Activated B cell treated with CpG ODN at 0.5 μM for 24 hours (primary cell): Measurements from ENCODE around the gene FALEC. TPM values are rescaled to one million over a fixed set of nuclear protein-coding genes. Genes with fewer than 3 reads are reported as not detected.

Experiments used
- ATAC-seq: fragments of 200-7000 bp; cut with Tn5 transposase; one replicate; pipeline ENCODE4 v1.10.0; 2021; ENCODE audit warnings: low read depth, mild to moderate bottlenecking, moderate library complexity
- CTCF ChIA-PET: fragments of 350-600 bp; sonication (Branson Sonifier 250); formaldehyde crosslinking; loops from one replicate; lab custom pipeline; 2021; ENCODE audit warnings: antibody characterized with exemption; lab: Charles Lee
- POLR2A ChIA-PET: fragments of 350-600 bp; sonication (Branson Sonifier 250); formaldehyde crosslinking; loops from one replicate; lab custom pipeline; 2021; ENCODE audit warnings: antibody characterized with exemption; lab: Charles Lee
- DNase-seq: peaks from one replicate; pipeline ENCODE4 v3.0.0; 2022
- H3K27ac Mint-ChIP-seq: one replicate; pipeline ENCODE4 v1.8.0; 2020; ENCODE audit warnings: mixed read lengths
- H3K27me3 Mint-ChIP-seq: one replicate; pipeline ENCODE4 v1.8.0; 2021; ENCODE audit warnings: mixed read lengths
- H3K36me3 Mint-ChIP-seq: one replicate; pipeline ENCODE4 v1.8.0; 2021; ENCODE audit warnings: low read depth, mixed read lengths
- H3K4me1 Mint-ChIP-seq: one replicate; pipeline ENCODE4 v1.8.0; 2021; ENCODE audit warnings: mixed read lengths
- H3K4me3 Mint-ChIP-seq: one replicate; pipeline ENCODE4 v1.8.0; 2020; ENCODE audit warnings: mild to moderate bottlenecking, mixed read lengths
- H3K9me3 Mint-ChIP-seq: one replicate; pipeline ENCODE4 v1.8.0; 2020; ENCODE audit warnings: mixed read lengths
- CTCF ChIP-seq: fragments of 200-600 bp; IDR thresholded peaks from one replicate; pipeline ENCODE4 v1.8.0; 2022; ENCODE audit warnings: antibody characterized with exemption, mild to moderate bottlenecking
- intact Hi-C: fragments of 100-400 bp; cut with micrococcal nuclease; formaldehyde crosslinking; loops from one replicate; pipeline ENCODE4 v1.15.1; 2024
- total RNA-seq: library from RNA; stranded (reverse); gene quantifications from 2 replicates; pipeline ENCODE4 v1.2.3, GENCODE V29; 2022

FALEC gene
- total RNA-seq, 1 donor from 2014 or later: 1.1 TPM

GRCh38 chr1:150574260-150575071 is 58.9 kb downstream of the FALEC start:
- peaks cover 76% of the 10 kb centered on the region for H3K4me1 Mint-ChIP-seq
- H3K27ac Mint-ChIP-seq: peak overlapping the region; percentile 85
- POLR2A ChIA-PET: interaction anchor here (0.9 to 14.3 kb wide), 3 partner anchors 9 to 55 kb away, joined by 3 to 1106 read pairs (median 6); partner anchors contain the start of gene ENSA
- DNase-seq (no peak), ATAC-seq (no peak)
- H3K4me3 Mint-ChIP-seq: peak overlapping the region; percentile 95
- no peaks in the 10 kb centered on the region for H3K9me3 Mint-ChIP-seq
- CTCF ChIA-PET: interaction anchor here (6.8 to 9.8 kb wide), 2 partner anchors 13 to 46 kb away, joined by 56 to 196 read pairs; no protein-coding TSS in a partner anchor
- H3K27me3 Mint-ChIP-seq: no peaks in the 10 kb centered on the region
- H3K36me3 Mint-ChIP-seq: peaks cover 87% of the 10 kb centered on the region
- TF ChIP-seq CTCF: no peak
- intact Hi-C loops: no loop called here

GRCh38 chr1:150575072-150575489 is 59.5 kb downstream of the FALEC start:
- ATAC-seq (no peak), DNase-seq (no peak)
- Mint-ChIP-seq H3K36me3 (peaks cover 81% of the 10 kb centered on the region), H3K9me3 (no peaks in the 10 kb centered on the region), H3K4me1 (peaks cover 74% of the 10 kb centered on the region), H3K4me3 (peak overlapping the region; percentile 95), H3K27me3 (no peaks in the 10 kb centered on the region), H3K27ac (peak overlapping the region; percentile 85)
- TF ChIP-seq CTCF: no peak
- ChIA-PET POLR2A (interaction anchor here (0.9 to 14.3 kb wide), 3 partner anchors 10 to 54 kb away, joined by 3 to 1106 read pairs (median 6); partner anchors contain the start of gene ENSA), CTCF (interaction anchor here (6.8 to 9.8 kb wide), 2 partner anchors 13 to 46 kb away, joined by 56 to 196 read pairs; no protein-coding TSS in a partner anchor)
- intact Hi-C loops: no loop called here

DNA sequence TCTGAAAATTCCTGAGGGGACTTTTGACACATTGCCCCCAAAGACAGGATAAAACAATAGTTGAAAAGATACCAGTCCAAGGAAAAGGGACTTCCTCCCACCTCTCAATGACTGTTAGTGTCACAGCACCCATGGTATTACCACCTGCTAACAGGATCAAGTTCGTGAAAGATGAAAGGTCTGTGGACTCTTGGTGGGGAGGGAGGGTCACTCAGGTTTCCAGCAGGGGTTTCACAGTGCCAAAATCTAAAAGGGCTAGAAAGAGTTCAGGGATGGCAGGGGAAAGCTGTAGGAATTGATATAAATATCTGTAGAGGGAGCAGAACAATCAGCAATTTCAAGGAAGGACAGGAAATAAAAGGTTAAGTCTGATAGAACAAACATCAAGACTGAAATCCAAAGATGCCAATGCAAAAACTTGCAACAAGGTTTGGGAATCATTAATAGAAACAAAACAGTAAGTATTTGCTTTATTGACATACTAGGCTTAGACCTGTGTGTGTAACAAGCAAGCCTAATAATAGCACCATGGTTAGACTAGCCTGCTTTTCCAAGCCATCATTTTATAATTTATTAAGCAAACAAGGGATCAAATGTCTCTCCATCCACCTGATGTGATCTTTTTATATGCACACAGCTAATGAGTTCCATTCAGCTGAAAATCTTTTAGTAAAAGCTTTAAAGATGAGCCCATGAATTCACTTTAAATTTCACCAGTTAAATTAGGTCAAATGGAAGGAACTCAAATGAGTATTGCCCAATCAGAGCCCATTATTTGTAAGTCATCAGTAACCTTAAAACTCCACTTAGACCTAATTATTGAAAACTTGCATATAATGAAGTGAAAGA is 60.2 kb downstream of the FALEC start:
- peak overlapping the region; percentile 85 for H3K27ac Mint-ChIP-seq
- peak overlapping the region; percentile 95 for H3K4me3 Mint-ChIP-seq
- H3K4me1 Mint-ChIP-seq: peaks cover 74% of the 10 kb centered on the region
- intact Hi-C loops: no loop called here
- no peak for TF ChIP-seq CTCF
- ChIA-PET CTCF (interaction anchor here (6.8 to 9.8 kb wide), 2 partner anchors 14 to 45 kb away, joined by 56 to 196 read pairs; no protein-coding TSS in a partner anchor), POLR2A (interaction anchor here (0.5 to 14.3 kb wide), 6 partner anchors 11 to 380 kb away, joined by 3 to 1106 read pairs (median 4); partner anchors contain the start of gene ENSA)
- no peaks in the 10 kb centered on the region for H3K27me3 Mint-ChIP-seq
- no peak for DNase-seq
- no peak for ATAC-seq
- H3K9me3 Mint-ChIP-seq: no peaks in the 10 kb centered on the region
- H3K36me3 Mint-ChIP-seq: peaks cover 75% of the 10 kb centered on the region

DNA sequence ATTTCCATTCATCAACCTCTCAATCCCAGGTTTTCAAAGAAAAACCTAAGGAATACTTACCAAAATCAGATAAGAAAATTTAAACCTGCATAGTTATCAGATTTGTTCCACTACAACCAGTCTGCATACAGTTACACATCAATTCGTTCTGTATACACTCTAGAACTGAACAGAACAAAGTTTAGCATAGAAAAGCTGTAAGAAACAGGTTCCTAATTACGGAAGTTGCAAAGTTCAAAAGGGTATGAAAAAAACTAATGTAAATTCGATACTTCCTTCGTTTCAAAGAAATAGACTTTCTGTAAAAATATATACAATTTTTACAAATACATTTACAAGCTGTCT is 60.8 kb downstream of the FALEC start:
- CTCF ChIA-PET: interaction anchor here (0.6 to 9.8 kb wide), 4 partner anchors 8 to 330 kb away, joined by 3 to 196 read pairs (median 38); no protein-coding TSS in a partner anchor
- Mint-ChIP-seq H3K36me3 (peaks cover 69% of the 10 kb centered on the region), H3K4me1 (peaks cover 72% of the 10 kb centered on the region), H3K27me3 (no peaks in the 10 kb centered on the region), H3K4me3 (peak overlapping the region; percentile 95), H3K9me3 (no peaks in the 10 kb centered on the region), H3K27ac (peak overlapping the region; percentile 85)
- no peak for TF ChIP-seq CTCF
- ATAC-seq (no peak), DNase-seq (no peak)
- intact Hi-C loops: no loop called here
- POLR2A ChIA-PET: interaction anchor here (0.5 to 14.3 kb wide), 5 partner anchors 11 to 380 kb away, joined by 3 to 1106 read pairs (median 3); no protein-coding TSS in a partner anchor
